Smooth muscle cell (in vitro differentiated cells): ENCODE data around the gene STIM2. TPM values are rescaled to one million over a fixed set of nuclear protein-coding genes. Genes with fewer than 3 reads are reported as not detected.

Experiments used
- DNase-seq: peaks from one replicate; lab custom pipeline; 2025; ENCODE audit not compliant: unreplicated experiment; lab: John Stamatoyannopoulos, UW
- H2AFZ ChIP-seq: fragments of 200-600 bp; sonication (generic); 2 replicates; pipeline ENCODE4 v1.6.0; 2016; ENCODE audit warnings: antibody characterized with exemption, low read depth, mild to moderate bottlenecking
- H3F3A ChIP-seq: fragments of 200-600 bp; sonication (generic); 2 replicates; pipeline ENCODE4 v1.6.0; 2017; ENCODE audit warnings: antibody characterized with exemption, low read depth
- H3K27ac ChIP-seq: fragments of 200-600 bp; sonication (generic); 2 replicates; pipeline ENCODE4 v1.5.1; 2016; ENCODE audit warnings: low read depth, mild to moderate bottlenecking
- H3K27me3 ChIP-seq: fragments of 200-600 bp; sonication (generic); 2 replicates; pipeline ENCODE4 v1.6.1; 2016; ENCODE audit warnings: low read depth, mild to moderate bottlenecking
- H3K36me3 ChIP-seq: fragments of 200-600 bp; sonication (generic); 2 replicates; pipeline ENCODE4 v1.5.1; 2016; ENCODE audit warnings: low read depth
- H3K4me1 ChIP-seq: fragments of 200-600 bp; sonication (generic); 2 replicates; pipeline ENCODE4 v1.5.1; 2016; ENCODE audit warnings: low read depth
- H3K4me2 ChIP-seq: fragments of 200-600 bp; sonication (generic); 2 replicates; pipeline ENCODE4 v1.6.0; 2016; ENCODE audit warnings: mild to moderate bottlenecking
- H3K4me3 ChIP-seq: fragments of 200-600 bp; sonication (generic); 2 replicates; pipeline ENCODE4 v1.5.1; 2016; ENCODE audit warnings: mild to moderate bottlenecking
- H3K79me2 ChIP-seq: fragments of 200-600 bp; sonication (generic); 2 replicates; pipeline ENCODE4 v1.6.0; 2016; ENCODE audit warnings: low read depth, mild to moderate bottlenecking
- H3K9ac ChIP-seq: fragments of 200-600 bp; sonication (generic); 2 replicates; pipeline ENCODE4 v1.6.0; 2016; ENCODE audit warnings: low read depth
- H3K9me3 ChIP-seq: fragments of 200-600 bp; sonication (generic); replicated peaks from 2 replicates; pipeline ENCODE4 v1.5.1; 2016; ENCODE audit warnings: low read depth
- H4K20me1 ChIP-seq: fragments of 200-600 bp; sonication (generic); 2 replicates; pipeline ENCODE4 v1.6.0; 2016; ENCODE audit warnings: low read depth
- CTCF ChIP-seq: fragments of 200-600 bp; sonication (generic); IDR thresholded peaks from 2 replicates; pipeline ENCODE4 v1.5.1; 2017; ENCODE audit warnings: borderline replicate concordance, mild to moderate bottlenecking, antibody characterized with exemption; ENCODE audit not compliant: insufficient read depth, poor library complexity, severe bottlenecking
- WGBS: methylation state at CpG from one replicate; pipeline ENCODE4 v1.1.7; 2016; ENCODE audit warnings: low lambda C conversion rate; 5-methylcytosine and 5-hydroxymethylcytosine counted together
- polyA plus RNA-seq: library from polyadenylated mRNA; unstranded; fragments of >200 nt; fragmentation: Nextera tagmentation; extraction: Ambion mirVana; gene quantifications from 2 replicates; pipeline ENCODE4 v1.2.1, GENCODE V29; 2016
- total RNA-seq: library from RNA; depleted of rRNA; stranded (reverse); fragments of >200 nt; gene quantifications from 2 replicates; pipeline ENCODE4 v1.2.3, GENCODE V29; 2014

STIM2 gene
- total and polyA plus RNA-seq, 2 experiments from 2014 or later: 31.0 to 69.0 TPM

DNA sequence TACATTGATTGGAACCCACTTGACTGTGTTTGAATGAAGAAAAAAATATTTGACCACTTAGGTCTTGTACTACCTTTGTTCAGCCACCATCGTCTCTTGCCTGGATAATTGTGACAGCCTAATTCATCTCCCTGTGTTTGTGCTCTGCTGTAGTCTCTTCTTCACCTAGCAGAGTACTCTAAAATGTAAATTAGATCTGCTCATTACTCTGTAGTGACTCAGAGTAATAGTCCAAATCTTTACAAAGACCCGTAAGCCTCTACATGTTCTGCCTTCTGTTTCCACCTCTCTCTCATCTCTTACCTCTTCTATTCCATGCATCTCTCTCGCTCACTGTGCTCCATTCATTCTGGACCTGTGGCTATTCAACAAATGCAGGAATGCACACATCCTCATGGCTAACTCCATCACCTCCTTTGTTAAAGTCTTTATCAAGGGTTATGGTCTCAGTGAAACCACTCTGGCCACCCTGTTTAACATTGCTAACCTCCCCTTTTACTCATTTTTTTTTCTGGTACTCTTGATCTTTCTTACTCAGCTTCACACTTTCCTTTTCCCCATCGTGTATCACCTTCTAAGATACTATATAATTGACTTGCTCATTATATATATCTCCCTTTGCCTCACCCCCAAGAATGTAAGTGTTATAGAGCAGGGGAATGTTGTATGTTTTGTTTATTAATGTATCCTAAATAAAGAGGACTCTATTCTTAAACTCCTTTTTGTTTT, 98.4 kb downstream of the STIM2 start:
- H3K9me3 ChIP-seq: no peaks in the 10 kb centered on the region
- TF ChIP-seq CTCF: no peak
- no peak for DNase-seq
- H2AFZ ChIP-seq: no peak overlapping the region
- H3K27ac ChIP-seq: peak overlapping the region; percentile 52
- WGBS: 56% methylated on average over 4 of the region's 4 CpGs
- no peak overlapping the region for H3K9ac ChIP-seq
- no peaks in the 10 kb centered on the region for H3K36me3 ChIP-seq
- peak overlapping the region; percentile 79 for H3K4me2 ChIP-seq
- H3K79me2 ChIP-seq: peaks cover 74% of the 10 kb centered on the region
- peaks cover 56% of the 10 kb centered on the region for H4K20me1 ChIP-seq
- H3K27me3 ChIP-seq: no peaks in the 10 kb centered on the region
- no peak overlapping the region for H3K4me3 ChIP-seq
- peaks cover 15% of the 10 kb centered on the region for H3K4me1 ChIP-seq
- peaks cover 17% of the 10 kb centered on the region for H3F3A ChIP-seq

DNA sequence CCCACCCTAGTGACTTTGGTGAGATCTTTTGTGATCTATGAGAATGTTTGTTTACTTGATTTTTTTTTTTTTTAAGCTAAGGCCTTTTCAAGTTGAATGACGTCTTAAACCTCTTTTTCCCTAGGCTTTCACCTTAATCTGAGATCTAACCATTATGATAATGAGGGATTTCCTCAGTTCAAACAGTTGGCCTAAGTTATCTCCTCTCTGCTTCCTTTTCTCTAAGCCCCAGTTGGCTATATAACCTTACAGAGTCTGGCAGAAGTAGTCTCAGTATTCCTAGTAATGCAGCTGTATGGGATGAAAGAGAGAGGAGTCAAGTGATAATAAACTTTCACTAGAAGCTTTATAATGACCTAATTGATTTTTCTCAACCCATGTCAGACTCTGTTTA, 99.0 kb downstream of the STIM2 start:
- no peak overlapping the region for H3K9ac ChIP-seq
- H3K4me2 ChIP-seq: peak overlapping the region; percentile 79
- H3K36me3 ChIP-seq: no peaks in the 10 kb centered on the region
- H3K4me3 ChIP-seq: no peak overlapping the region
- no peak for DNase-seq
- H3F3A ChIP-seq: peaks cover 17% of the 10 kb centered on the region
- H3K4me1 ChIP-seq: peaks cover 21% of the 10 kb centered on the region
- peak overlapping the region; percentile 52 for H3K27ac ChIP-seq
- peaks cover 72% of the 10 kb centered on the region for H3K79me2 ChIP-seq
- TF ChIP-seq CTCF: no peak
- peaks cover 56% of the 10 kb centered on the region for H4K20me1 ChIP-seq
- H3K27me3 ChIP-seq: no peaks in the 10 kb centered on the region
- no peaks in the 10 kb centered on the region for H3K9me3 ChIP-seq
- 17% methylated on average over 1 of the region's 1 CpG for WGBS
- no peak overlapping the region for H2AFZ ChIP-seq

GRCh38 chr4:26962720-26963119, 102.1 kb downstream of the STIM2 start:
- DNase-seq: no peak
- H3K9me3 ChIP-seq: no peaks in the 10 kb centered on the region
- TF ChIP-seq CTCF: no peak

DNA sequence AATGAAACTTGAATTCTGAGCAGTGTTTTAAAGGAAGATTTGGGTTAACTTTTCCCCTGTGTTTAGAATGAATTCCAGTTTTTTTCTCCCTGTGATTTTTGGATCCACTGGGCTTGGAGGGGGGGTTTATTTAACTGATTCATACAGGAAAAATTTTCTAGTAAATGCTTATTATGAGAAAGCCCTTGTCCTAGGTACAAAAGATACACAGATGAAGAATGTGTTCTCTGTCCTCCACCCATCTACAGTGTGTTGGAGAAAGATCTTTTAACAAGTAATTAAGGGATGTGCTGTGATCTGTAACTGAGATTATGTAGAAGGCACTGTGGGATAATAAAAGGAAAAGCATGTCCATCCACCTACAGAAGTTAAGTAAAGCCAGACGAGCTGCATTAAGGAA, 103.9 kb downstream of the STIM2 start:
- H3K27ac ChIP-seq: peak overlapping the region; percentile 11
- no peak overlapping the region for H3K4me3 ChIP-seq
- H3K36me3 ChIP-seq: no peaks in the 10 kb centered on the region
- H3K79me2 ChIP-seq: peaks cover 58% of the 10 kb centered on the region
- peak overlapping the region; percentile 67 for H3K4me2 ChIP-seq
- no peaks in the 10 kb centered on the region for H3K27me3 ChIP-seq
- H3K4me1 ChIP-seq: peaks cover 27% of the 10 kb centered on the region
- TF ChIP-seq CTCF: no peak
- WGBS: 33% methylated on average over 1 of the region's 1 CpG
- H3F3A ChIP-seq: peaks cover 6% of the 10 kb centered on the region
- H4K20me1 ChIP-seq: peaks cover 42% of the 10 kb centered on the region
- H3K9ac ChIP-seq: no peak overlapping the region
- H3K9me3 ChIP-seq: no peaks in the 10 kb centered on the region
- no peak for DNase-seq
- no peak overlapping the region for H2AFZ ChIP-seq

More at GRCh38 chr4:26962720-26963119, 102.1 kb downstream of the STIM2 start:
- no peak overlapping the region for H3K4me2 ChIP-seq
- H3K4me3 ChIP-seq: no peak overlapping the region
- H3K36me3 ChIP-seq: no peaks in the 10 kb centered on the region
- peaks cover 54% of the 10 kb centered on the region for H4K20me1 ChIP-seq
- H3K27ac ChIP-seq: no peak overlapping the region
- peaks cover 58% of the 10 kb centered on the region for H3K79me2 ChIP-seq
- no peak overlapping the region for H3K9ac ChIP-seq
- H2AFZ ChIP-seq: no peak overlapping the region
- no peaks in the 10 kb centered on the region for H3K27me3 ChIP-seq
- peaks cover 29% of the 10 kb centered on the region for H3K4me1 ChIP-seq
- H3F3A ChIP-seq: peaks cover 17% of the 10 kb centered on the region
